Left ventricle myocardium superior (tissue), 1 donor: Measurements from ENCODE around the gene PRKACB. TPM values are rescaled to one million over a fixed set of nuclear protein-coding genes. Genes with fewer than 3 reads are reported as not detected.
A peak's percentile ranks its signal among the peaks of the same experiment; 100 is the strongest.
"Not testable (repeated sequence)": the region's sequence is repeated elsewhere in the genome, so short reads cannot be mapped to it uniquely, and the experiment has no call there.

ENCODE experiments used
- ATAC-seq: fragments of 200-7000 bp; cut with Tn5 transposase; one replicate; pipeline ENCODE4 v1.9.1; 2020; ENCODE audit warnings: mild to moderate bottlenecking, moderate library complexity
- DNase-seq: peaks from one replicate; pipeline ENCODE4 v3.0.0-alpha.2; 2020
- intact Hi-C: fragments of 100-400 bp; cut with micrococcal nuclease; formaldehyde crosslinking; loops from one replicate; pipeline ENCODE4 v1.11.0; 2022
- long read RNA-seq: library from polyadenylated mRNA; unstranded; transcript quantifications from one replicate; pipeline ENCODE4 v2.0.0, GENCODE V29; 2021
- total RNA-seq: library from RNA; stranded (reverse); fragmentation: NEBNext Ultra II Directional; extraction: Animal tissue kit (Norgen Biotek cat#: 25700); gene quantifications from one replicate; pipeline ENCODE4 v1.2.1, GENCODE V29; 2021
- donor health status: DM: no; HTN: yes; CAD: no; lungs with severe emphysema.

The PRKACB gene
- total RNA-seq = 35.2 TPM
- long read RNA-seq, full-length matches to known transcripts = 30 of 34 reads
- long read RNA-seq, partial matches to known transcripts = 1 of 34 reads
- long read RNA-seq, other reads (novel, unspliced or antisense) = 3 of 34 reads

DNA sequence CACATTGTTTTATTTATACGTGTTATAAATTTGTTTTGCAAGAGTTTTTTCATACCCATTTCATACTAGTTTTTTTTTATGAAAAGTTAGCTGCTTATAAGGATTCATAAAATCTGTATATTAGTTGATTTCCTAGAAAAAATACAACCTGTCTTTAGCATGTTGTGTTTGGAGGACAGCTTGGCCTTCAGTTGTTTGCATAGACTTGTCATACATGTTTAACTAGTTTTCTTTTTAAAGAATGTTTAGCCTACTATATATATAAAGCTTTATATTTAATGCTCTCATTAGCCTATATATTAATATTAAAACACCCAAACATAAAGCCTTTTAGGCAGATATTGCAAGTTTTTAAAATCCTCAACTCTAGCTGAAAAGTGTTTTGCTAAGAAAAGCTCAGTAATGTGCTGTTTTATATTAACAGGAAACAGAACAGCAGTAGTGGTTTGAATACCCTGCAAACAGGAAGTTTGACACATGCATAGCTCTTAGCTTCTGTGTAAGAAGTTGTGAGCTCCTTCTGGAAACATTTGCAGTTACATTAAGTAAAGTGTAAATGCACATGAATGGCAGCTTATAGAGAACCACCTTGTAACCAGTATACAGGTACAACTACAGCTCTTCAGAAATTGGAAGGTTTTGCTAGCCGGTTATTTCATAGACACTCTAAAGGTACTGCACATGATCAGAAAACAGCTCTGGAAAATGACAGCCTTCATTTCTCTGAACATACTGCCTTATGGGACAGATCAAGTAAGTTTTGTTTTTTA, at the start of gene PRKACB:
Gene PRKACB (plus strand): TSS at position 476 of the 770 bp plus-strand sequence. CDS start 91 bp downstream, at position 567.
- ATAC-seq (peak; percentile 53), DNase-seq (no peak)
- intact Hi-C loops = loop anchor here (2.0 kb wide), 1 partner anchor 289 kb away; no protein-coding TSS in a partner anchor

DNA sequence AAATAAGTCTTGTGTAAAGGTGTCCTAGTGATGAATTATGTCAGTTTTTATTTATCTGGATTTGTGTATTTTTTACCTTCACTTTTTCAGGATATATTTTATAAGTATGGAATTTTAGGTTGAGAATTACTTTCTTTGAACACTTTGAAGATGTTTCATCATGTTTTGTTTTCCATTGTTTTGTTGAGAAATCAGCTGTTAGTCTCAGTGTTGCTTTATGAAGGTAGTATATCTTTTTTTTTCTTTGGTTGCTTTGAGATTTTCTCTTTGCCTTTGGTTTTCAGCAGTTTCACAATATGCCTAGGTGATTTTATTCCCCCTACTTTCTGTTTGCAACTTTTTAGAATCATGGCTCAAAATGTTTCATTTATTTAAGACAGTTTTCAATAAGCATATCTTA, 48.8 kb upstream of the PRKACB start:
- DNase-seq (no peak), ATAC-seq (no peak)
- intact Hi-C loops = no loop called here

DNA sequence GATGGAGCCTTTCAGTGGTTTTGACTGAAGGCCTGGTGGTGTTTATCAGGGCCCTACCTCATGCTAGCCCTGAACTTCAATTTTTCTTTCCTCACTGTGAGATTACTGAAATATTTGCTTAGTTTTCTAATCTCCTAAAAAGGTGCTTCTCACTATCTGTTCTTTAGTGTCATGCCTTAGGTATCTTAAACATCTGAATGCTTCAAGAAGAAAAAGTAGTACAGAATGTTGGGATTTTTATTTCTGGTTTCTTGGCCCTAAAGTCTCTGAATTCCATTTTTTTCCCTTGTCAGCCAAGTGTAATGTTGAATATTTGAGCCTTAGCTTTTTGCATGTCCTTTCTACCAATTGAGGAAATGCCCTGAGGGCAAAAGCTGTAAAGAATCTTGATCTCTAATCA, 47.9 kb upstream of the PRKACB start:
- no peak for ATAC-seq
- intact Hi-C loops = no loop called here
- no peak for DNase-seq

DNA sequence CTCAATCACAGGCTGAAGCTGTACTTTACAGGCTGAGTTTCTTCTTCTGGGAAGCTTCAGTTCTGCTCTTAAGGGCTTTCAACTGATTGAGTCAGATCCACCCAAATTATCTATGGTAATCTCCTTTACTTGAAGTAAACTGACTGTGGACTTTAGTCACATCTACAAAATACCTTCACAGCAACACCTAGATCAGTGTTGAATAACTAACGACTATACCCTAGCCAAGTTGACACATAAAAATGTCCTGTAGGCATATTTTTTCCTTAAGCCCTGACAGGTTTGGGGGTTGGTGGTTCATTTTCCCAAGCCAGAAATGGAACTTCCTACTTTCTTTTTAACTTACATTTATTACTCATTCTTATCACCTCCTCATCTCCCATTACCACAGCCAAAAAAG, 42.9 kb upstream of the PRKACB start:
- intact Hi-C loops = no loop called here
- no peak for ATAC-seq

DNA sequence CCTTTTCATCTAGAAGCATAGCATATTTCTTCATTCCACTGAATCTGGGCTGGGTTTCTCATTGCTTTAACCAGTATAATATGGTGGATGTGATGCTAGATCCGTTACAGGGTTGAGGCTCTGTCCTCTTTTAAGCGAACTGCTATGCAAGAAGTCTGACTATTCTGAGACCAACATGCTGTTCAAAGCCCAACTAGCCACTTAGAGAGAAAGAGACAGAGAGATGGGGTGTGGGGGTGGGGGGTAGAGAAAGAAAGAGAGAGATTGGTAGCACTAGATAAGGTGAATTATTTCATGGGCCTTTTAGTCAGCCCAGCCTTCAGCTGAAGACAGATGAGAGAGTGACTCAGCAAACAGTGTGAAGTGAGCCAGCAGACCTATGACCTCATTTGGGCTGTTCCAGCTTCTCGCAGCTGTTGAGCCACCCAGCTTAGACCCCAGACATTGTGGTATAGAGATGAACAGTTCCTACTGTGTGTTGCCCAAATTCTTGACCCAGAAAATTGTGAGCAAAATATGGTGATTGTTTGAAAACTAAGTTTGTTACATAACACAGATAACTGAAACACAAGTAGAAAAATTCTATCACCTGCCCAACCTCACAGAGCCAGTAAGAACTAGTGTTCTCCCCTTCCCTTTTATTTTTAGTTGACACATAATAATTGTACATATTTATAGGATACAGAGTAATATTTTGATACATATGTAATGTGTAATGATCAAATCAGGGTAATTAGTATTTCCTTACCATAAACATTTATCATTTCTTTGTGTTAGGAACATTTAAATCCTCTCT, 40.7 kb upstream of the PRKACB start:
- DNase-seq = peak; percentile 39
- intact Hi-C loops = no loop called here
- ATAC-seq = peak; percentile 99

More for the DNA sequence above, 42.9 kb upstream of the PRKACB start:
- DNase-seq = no peak

DNA sequence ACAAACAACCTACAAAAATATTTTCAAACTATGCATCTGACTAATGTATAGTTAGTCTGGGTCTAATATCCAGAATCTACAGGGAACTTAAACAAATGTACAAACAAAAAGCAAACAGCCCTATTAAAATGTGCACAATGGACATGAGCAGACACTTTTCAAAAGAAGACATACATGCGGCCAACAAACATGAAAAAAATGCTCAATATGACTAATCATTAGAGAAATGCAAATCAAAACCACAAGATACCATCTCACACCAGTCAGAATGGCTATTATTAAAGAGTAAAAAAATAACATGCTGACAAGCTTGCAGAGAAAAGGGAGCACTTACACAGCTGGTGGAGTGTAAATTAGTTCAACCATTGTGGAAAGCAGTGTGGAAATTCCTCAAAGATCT, 36.5 kb upstream of the PRKACB start:
- DNase-seq, ATAC-seq, intact Hi-C loops: not testable (repeated sequence)

DNA sequence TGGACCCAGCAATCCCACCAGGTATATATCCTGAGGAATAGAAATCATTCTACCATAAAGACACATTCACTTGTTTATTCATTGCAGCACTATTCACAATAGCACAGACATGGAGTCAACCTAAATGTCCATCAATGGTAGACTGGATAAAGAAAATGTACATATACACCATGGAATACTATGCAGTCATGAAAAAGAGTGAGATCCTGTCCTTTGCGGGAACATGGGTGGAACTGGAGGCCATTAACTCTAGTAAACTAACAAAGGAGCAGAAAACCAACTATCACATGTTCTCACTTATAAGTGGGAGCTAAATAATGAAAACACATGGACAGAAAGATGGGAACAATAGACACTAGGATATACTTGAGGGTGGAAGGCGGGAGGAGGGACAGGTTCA, 36.1 kb upstream of the PRKACB start:
- DNase-seq = no peak
- no peak for ATAC-seq
- intact Hi-C loops = no loop called here

DNA sequence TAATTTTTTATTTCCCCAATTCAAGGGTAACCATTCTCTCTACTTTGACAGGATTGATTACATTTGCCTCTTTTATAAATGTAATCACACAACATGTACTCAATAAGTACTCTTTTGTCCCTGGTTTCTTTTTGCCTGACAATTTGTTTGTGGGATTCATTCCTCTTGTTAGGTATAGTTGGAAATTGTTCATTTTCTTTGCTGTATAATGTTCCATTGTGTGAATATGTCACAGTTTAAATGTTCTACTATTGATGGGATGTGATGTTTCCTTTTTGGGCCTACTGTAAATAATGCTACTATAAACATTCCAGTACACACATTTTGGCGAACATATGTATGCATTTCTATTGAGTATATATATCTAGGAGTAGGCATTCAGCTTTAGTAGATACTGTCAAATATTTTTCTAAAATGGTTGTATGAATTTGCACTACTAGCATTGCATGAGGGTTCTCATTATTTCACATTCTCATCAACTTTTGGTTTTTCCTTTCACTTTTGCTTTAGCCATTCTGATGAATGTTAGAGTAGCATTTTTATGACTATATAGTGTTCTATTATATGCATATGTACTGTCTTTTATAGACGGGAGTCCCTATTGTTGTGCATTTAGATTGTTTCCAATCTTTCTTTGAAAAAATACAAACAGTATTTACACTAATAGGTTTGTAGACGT, 35.0 kb upstream of the PRKACB start:
- intact Hi-C loops = no loop called here
- no peak for ATAC-seq
- DNase-seq = no peak

DNA sequence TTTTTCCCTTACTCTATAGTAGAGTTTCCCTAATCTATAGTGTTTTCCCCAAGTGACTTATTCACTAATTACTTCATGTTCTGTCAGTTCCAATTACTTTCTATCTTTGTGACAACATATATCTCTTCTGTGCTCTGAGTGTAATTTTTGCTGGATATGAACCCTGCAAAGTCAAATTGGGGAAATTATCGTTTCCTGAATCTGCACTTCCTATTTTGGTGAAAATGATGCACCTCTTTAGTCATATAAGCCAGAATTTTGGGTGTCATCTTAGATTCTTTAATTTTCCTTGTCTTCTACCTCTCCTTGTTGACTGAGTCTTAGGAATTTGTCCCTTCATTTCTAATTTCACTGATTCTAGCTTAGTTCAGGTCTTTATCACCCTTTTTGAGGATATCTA, 33.4 kb upstream of the PRKACB start:
- intact Hi-C loops = no loop called here
- DNase-seq = no peak
- ATAC-seq = no peak

DNA sequence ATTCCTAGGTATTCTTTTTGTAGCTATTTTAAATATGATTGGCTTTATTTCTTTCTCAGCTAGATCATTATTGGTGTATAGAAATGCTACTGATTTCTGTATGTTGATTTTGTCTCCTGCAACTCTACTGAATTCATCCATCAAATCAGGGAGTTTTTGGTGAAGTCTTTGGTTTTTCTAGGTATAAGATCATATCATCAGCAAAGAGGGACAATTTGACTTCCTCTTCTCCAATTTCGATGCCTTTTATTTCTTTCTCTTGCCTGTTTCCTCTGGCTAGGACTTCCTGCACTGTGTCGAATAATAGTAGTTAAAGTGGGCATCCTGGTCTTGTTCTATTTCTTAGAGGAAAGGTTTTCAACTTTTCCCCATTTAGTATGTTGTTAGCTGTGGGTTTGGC, 27.5 kb upstream of the PRKACB start:
- ATAC-seq (no peak), DNase-seq (no peak)
- intact Hi-C loops = no loop called here

DNA sequence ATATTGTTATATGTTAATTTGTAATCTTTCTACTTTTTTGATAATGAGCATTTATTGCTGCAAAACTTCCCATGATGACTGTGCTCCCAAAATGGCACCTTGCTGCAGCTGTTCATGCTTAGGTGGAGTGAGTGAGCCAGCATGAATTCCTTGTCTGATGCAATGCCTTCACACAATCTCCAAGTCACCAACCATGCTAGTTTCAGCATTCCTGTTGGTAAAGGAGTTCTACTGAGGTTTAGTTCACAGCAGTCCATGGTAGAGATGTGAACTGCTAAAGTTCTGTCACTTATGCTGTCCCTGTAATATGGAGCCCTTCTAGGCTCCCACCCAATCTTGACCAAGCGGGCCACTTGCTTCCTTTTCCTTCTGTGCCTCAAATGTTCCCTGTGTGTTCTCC, 26.2 kb upstream of the PRKACB start:
- DNase-seq (no peak), ATAC-seq (no peak)
- intact Hi-C loops = no loop called here

DNA sequence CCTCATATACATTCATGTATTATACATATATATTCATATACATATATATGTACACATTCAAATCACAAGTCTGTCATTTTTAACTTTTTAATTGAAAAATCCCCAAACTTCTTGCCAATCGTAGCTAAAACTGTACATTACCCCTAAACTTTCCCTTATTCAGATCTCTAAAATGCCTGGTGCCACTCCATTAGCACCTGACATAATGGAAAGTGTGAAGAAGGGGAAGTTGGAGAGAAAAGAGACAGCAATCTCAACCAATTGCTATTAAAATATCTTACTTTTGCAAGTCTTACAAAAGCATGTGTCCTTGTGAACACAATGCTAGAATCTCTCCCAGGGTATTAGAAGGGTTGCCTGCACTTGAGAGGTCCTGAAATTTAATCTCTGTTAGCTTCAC, 22.7 kb upstream of the PRKACB start:
- no peak for ATAC-seq
- DNase-seq = no peak
- intact Hi-C loops = loop anchor here (5.0 kb wide), 1 partner anchor 189 kb away; no protein-coding TSS in a partner anchor

DNA sequence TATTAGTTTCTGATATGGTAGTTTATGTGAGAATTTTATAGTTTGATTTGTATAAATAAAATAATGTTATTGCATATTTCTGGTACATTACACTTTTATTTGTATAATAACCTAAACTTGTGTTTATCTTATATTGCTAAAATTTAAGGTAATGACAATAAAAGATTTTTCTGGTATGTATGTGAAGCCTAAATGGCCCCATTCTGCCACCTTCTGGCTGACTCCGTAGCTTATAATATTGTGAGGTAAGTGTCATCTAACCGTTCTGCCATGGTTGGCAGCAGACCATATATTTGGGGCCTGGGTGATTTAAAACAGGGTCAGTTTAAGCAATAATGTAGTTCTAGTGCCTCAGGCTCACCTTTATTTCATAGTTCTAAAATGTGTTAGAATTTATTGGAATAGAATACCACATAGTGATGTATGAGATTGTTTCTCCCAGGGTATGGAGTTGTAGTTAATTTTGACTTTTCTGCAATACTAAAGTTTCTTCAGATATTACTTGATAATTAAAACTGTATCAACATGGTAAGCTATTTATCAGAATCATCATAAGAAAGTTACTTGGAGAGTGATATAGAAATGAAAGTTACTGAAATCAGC, 21.2 kb upstream of the PRKACB start:
- DNase-seq = peak; percentile 38
- intact Hi-C loops = loop anchor here (5.0 kb wide), 1 partner anchor 191 kb away; no protein-coding TSS in a partner anchor
- ATAC-seq = peak; percentile 70

DNA sequence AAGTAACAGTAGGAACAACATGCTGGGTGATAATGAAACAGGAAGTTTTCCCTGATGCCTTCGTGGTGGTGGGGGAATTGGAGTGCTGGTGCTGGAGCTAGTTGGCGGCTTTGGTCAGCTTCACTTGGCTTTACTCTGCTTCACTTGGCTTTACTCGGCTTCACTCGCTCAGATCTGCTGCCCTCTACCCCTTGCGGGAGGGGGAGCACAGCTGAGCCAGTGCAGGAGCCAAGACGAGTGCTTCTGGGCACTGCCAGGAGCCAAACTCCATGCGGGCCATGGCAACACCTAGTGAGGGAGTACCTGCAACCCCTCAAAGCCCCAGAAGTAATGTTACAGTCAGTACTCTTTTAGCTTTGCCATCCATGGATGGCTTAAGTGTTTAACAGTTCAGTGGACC, 10.6 kb upstream of the PRKACB start:
- ATAC-seq (no peak), DNase-seq (no peak)
- intact Hi-C loops = no loop called here

DNA sequence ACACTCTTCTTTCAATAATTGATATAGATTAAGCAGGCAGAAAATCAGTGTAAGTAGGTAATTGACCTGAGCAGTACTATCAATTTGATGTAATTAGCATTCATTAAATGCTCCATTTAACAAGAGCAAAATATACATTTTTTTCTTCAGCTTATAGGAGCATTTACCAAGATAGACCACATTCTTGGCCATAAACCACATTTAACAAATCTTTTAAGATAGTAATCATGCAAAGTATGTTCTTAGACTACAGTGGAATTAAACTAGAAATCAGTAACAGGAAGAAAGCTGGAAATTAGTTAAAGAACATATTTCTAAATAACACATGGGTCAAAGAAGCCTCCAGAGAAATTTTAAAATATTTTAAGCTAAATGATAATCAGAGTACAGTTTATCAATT, 8.7 kb upstream of the PRKACB start:
- DNase-seq = no peak
- intact Hi-C loops = no loop called here
- ATAC-seq = no peak

DNA sequence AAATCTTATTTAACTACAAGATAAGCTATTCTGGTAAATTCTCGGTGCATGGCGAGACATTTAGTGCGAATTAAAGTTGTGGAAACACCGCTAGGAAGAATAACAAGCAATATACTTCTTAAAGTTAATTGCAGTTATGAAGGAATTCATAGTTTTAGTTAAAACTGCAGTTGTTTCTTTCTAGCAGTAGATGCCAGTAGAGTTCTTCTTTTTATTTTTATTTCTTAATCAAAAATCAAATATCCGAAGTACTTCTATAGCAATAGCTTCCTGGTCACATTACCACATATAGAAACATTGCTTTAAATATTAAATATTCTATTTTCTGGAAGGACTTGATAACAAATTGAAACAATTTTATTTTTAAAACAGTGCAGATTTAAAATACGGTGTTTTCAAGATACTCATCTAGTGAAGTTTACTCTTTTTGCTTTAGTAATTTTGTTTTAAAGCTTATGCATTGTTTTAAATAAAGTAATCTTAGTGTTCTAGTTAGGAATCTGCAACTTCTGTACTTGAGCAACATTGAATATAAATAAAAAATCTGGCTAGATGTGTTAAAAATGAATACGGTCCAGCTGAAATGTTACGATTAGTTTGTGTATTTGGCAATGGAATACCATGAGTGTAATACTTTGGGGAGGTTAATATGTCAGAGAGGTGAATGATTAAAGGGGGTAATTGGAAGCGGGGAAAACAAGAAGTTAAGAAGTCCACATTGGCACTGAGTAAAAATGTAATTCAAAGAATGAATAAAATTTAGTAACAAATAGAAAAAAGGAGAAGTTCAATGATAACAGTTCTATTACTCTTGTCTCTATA, 2.7 kb upstream of the PRKACB start:
- ATAC-seq = no peak
- intact Hi-C loops = no loop called here

DNA sequence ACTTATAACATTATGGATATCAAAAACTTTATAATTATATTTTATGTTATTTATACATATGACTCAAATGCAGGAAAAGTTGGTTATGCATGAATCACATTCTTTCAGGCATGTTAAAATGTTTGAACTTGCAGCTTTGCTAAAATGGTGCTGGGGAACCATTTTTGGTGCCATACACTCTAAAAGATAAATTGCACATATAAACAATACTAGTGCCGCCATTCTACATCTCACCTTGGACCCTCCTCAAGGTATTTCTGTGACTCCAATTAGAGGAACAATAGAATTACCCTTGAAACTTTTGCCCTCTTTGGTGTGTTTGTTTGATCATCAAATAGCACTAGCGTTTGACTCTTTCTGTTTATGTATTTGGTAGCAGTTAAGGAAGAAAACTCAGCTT, 997 bp downstream of the PRKACB start:
- intact Hi-C loops = loop anchor here (2.0 kb wide), 1 partner anchor 288 kb away; no protein-coding TSS in a partner anchor
- DNase-seq = no peak
- no peak for ATAC-seq

More for the DNA sequence above, 2.7 kb upstream of the PRKACB start:
- DNase-seq = no peak

DNA sequence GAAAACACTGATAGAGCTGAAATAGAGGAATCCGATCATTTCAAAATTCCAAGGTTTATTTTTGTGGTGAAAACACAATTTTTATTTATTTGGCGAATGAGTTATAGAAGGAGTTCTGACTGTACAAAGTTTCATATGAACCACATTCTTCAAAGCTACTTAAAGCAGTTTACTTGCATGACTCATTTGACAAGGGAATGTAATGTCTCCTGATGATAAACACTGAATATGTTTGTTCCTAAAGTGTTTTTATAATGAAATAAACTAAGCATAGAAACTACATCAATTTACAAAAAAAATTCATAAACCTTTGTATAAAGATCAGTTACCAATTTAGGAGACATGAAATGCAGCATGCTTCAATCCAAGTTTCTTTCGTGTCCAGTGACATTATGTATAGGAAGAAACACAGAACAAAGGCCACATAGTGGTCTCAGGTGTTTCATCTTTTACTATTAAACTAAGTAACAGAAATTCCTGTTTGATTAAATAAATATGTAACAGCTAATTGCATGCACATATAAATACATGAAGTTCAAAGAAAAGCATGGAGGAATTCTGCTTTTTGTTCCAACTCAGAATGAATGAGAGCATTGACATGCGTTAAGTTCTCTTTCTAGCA, 2.5 kb downstream of the PRKACB start:
- no peak for ATAC-seq
- DNase-seq = no peak
- intact Hi-C loops = no loop called here
